ENCODE measurements around the gene SIGLEC8. TPM values are rescaled to one million over a fixed set of nuclear protein-coding genes. Genes with fewer than 3 reads are reported as not detected.

Gene SIGLEC8
- total and polyA plus RNA-seq, 10 of the 15 experiments (the other 5 are each of a cell fraction or from before 2014, with no cell fraction given) = not detected

DNA sequence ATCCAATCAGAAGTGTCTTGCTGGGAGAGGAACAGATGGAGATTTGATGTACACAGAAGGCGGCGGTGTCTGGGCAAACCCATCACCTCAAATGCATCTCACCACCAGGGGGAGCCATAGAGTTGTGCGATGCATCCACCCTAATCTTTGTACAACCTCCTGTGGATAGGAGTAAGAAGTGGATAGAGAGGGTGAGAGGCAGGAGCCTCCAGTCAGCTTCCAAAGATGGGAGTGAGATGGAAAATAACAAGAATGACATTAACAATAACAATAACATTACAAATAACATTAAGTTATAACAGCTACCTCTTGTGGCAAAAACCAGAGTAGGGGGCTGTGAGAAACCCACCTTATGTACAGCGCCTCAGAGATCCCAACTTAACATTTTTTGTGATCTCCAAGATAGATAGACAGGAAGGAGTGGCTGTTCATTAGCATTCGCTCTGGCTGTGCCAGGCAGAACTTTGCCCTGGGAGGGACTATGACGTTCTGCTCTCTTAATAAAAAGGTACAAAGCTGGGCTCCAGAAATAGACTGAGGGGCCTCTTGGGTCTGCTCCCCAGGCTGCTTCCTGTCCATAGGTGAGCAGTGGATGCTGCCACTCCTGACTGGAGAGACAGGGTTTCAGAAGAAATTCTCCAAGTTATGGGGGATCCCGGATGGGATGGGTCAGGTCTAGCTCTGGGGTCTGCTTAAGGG, 14.9 kb upstream of the SIGLEC8 start (continued):
- TF ChIP-seq ZNF592 (IDR thresholded peaks at IDR 0.05) = no peak

GRCh38 chr19:51472607-51473006, 14.4 kb upstream of the SIGLEC8 start:
- H3K9me3 ChIP-seq (replicated peaks; ENCODE audit: control insufficient read depth, insufficient read depth, low read length) = no peaks in the 10 kb centered on the region; the same call in 2 of the 3 replicates
- H3K79me2 ChIP-seq (ENCODE audit: control insufficient read depth, insufficient read depth, low read length) = no peaks in the 10 kb centered on the region
- H3K9ac ChIP-seq (ENCODE audit: control insufficient read depth, insufficient read depth, low read length) = no peak overlapping the region
- CTCF ChIA-PET = interaction anchor here (0.6 to 10.8 kb wide), 28 partner anchors 9 to 1350 kb away, joined by 3 to 281 read pairs (median 4); no protein-coding TSS in a partner anchor
- no TSS peak for BruUV-seq (replicated peaks)
- no peak overlapping the region for H3K4me3 ChIP-seq
- no peak overlapping the region for H3K4me2 ChIP-seq (ENCODE audit: control insufficient read depth, insufficient read depth)
- no peaks in the 10 kb centered on the region; a peak in 1 of 4 replicates for H3K27me3 ChIP-seq (replicated peaks in 1 of 2; ENCODE audit: control insufficient read depth in 2 of 2, insufficient read depth in 2 of 2, low read length in 1 of 2)
- no peak for TF ChIP-seq GATAD2B (conservative IDR thresholded peaks at IDR 0.05; ENCODE audit: low read depth)
- no peak for TF ChIP-seq YY1 (IDR thresholded peaks at IDR 0.05; ENCODE audit: low read depth, low read length)
- no peak for TF ChIP-seq PML (IDR thresholded peaks at IDR 0.05; ENCODE audit: low read length)
- no peak for TF ChIP-seq SP1 (IDR thresholded peaks at IDR 0.05; ENCODE audit: low read depth, low read length)
- no peak for TF ChIP-seq IRF3 (IDR thresholded peaks at IDR 0.05)
- no peak for TF ChIP-seq IRF4 (IDR thresholded peaks at IDR 0.05; ENCODE audit: low read depth, low read length)
- no peak for TF ChIP-seq BACH1 (IDR thresholded peaks at IDR 0.05; ENCODE audit: borderline replicate concordance)
- TF ChIP-seq RELA (IDR thresholded peaks at IDR 0.05; ENCODE audit: borderline replicate concordance, partially characterized antibody) = no peak
- TF ChIP-seq ESRRA (IDR thresholded peaks at IDR 0.05; ENCODE audit: low read length) = no peak
- no peak for TF ChIP-seq ZNF622 (IDR thresholded peaks at IDR 0.05)
- no peak for TF ChIP-seq NRF1 (conservative IDR thresholded peaks at IDR 0.05; ENCODE audit: low read depth, low read length)
- in situ Hi-C loops (cut with MboI) = loop anchor here (5.0 kb wide), 1 partner anchor 185 kb away; no protein-coding TSS in a partner anchor
- intact Hi-C loops (cut with micrococcal nuclease; ENCODE audit: unreplicated experiment) = loop anchor here (1.0 to 5.0 kb wide), 2 partner anchors 40 to 185 kb away; no protein-coding TSS in a partner anchor
- DNase-seq (ENCODE audit: low read depth, low spot score) = no peak
- FAIRE-seq = no peak
- POLR2A ChIA-PET = no interaction called here
- H3K4me1 ChIP-seq (ENCODE audit: control insufficient read depth, insufficient read depth, low read length) = no peaks in the 10 kb centered on the region
- ATAC-seq = no peak
- SMC1A ChIA-PET (ENCODE audit: uncharacterized antibody, unreplicated experiment) = interaction anchor here (0.6 to 6.4 kb wide), 11 partner anchors 9 to 305 kb away, joined by 3 to 110 read pairs (median 5); partner anchors contain the start of gene SIGLEC10
- WGBS (ENCODE audit: insufficient coverage, insufficient replicate concordance, low lambda C conversion rate, missing lambda C conversion rate) = 0% methylated on average over 4 of the region's 4 CpGs
- H4K20me1 ChIP-seq (ENCODE audit: control insufficient read depth, insufficient read depth) = no peaks in the 10 kb centered on the region; the same call in 1 of the 2 replicates
- RAD21 ChIA-PET (ENCODE audit: unreplicated experiment) = interaction anchor here (1.4 to 5.4 kb wide), 5 partner anchors 11 to 305 kb away, joined by 3 to 133 read pairs (median 4); no protein-coding TSS in a partner anchor
- H3K36me3 ChIP-seq (ENCODE audit: control insufficient read depth in 2 of 2, insufficient read depth in 2 of 2, low read length in 1 of 2) = no peaks in the 10 kb centered on the region
- H2AFZ ChIP-seq (ENCODE audit: control insufficient read depth, low read depth, low read length) = no peak overlapping the region
- no peak overlapping the region for H3K27ac ChIP-seq (ENCODE audit: control insufficient read depth, insufficient read depth)
